ENCODE data around the gene RHOD. TPM values are rescaled to one million over a fixed set of nuclear protein-coding genes. Genes with fewer than 3 reads are reported as not detected.

RHOD gene
- total and polyA plus RNA-seq, 12 donors, result 1.3 to 52.2 (median 3.5) TPM

DNA sequence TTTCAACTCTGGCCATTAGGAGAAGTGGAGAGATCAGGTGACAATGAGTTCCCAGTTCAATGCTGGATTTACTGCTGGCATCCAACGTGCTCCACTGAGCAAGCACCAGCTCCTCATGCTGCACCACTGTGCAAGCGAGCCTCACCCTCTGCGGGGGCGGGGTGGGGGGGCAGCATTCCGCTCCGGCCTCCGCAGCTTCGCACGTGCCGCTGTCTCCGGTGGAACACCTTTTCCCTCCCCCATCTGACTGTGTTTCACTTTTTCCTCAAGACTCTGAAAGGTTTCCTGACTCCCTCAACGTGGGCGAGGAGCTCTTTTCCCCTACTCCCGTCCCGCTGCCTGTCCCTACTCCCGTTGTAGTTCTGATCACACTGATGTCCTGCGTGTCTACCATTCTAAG, 835 bp upstream of the RHOD start:
- H3K4me3 ChIP-seq, result peak overlapping the region in 1 of 4 donors; percentile 55
- no peaks in the 10 kb centered on the region for H3K36me3 ChIP-seq (replicated peaks in 1 of 2)
- peaks cover 12 to 25% of the 10 kb centered on the region in 2 donors for H3K4me1 ChIP-seq (replicated peaks in 1 of 2)
- 45 to 58% (median 49%) methylated on average over 15 to 17 of the region's 17 CpGs for WGBS, 4 donors
- no peaks in the 10 kb centered on the region for H3K9me3 ChIP-seq (replicated peaks in 1 of 3)
- no peaks in the 10 kb centered on the region for H3K27me3 ChIP-seq
- TF ChIP-seq, protein P1, sequence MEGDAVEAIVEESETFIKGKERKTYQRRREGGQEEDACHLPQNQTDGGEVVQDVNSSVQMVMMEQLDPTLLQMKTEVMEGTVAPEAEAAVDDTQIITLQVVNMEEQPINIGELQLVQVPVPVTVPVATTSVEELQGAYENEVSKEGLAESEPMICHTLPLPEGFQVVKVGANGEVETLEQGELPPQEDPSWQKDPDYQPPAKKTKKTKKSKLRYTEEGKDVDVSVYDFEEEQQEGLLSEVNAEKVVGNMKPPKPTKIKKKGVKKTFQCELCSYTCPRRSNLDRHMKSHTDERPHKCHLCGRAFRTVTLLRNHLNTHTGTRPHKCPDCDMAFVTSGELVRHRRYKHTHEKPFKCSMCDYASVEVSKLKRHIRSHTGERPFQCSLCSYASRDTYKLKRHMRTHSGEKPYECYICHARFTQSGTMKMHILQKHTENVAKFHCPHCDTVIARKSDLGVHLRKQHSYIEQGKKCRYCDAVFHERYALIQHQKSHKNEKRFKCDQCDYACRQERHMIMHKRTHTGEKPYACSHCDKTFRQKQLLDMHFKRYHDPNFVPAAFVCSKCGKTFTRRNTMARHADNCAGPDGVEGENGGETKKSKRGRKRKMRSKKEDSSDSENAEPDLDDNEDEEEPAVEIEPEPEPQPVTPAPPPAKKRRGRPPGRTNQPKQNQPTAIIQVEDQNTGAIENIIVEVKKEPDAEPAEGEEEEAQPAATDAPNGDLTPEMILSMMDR (IDR thresholded peaks at IDR 0.05), result no peak
- DNase-seq, result no peak
- H3K27ac ChIP-seq, result peak overlapping the region in 4 of 5 donors; percentile 86 to 95 (median 90)
- intact Hi-C loops (cut with DNase I), result no loop called here

DNA sequence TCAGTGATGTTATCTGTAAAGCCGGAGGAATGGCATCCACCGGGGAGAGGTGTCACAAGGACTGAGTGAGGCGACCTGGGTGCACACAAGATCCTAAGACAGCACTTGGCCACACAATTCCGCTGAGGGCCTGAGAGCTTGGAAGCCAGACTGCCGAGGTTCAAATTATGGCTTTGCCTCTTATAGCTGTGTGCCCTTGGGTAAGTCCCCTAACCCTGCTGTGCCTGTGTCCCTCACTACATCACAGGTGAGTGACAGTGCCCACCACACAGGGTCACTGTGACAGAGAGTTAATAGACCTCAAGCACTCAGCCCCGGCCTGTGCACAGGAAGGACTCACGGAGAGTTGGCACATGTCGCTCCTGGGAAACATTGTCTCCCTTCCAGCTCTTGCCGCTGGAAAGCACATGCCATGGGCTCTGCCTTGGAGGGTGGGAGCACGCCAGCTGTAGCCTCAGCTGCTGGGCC, 592 bp downstream of the RHOD start:
- intact Hi-C loops (cut with DNase I), result no loop called here
- TF ChIP-seq, protein P1 (IDR thresholded peaks at IDR 0.05), result no peak
- TF ChIP-seq POLR2A (IDR thresholded peaks at IDR 0.05), result no peak
- Histone ChIP-seq H3K4me1 (replicated peaks in 1 of 2) (peaks cover 12 to 25% of the 10 kb centered on the region in 2 donors), H3K36me3 (replicated peaks in 1 of 2) (no peaks in the 10 kb centered on the region), H3K9me3 (replicated peaks in 1 of 3) (no peaks in the 10 kb centered on the region), H3K27me3 (no peaks in the 10 kb centered on the region), H3K4me3 (peak overlapping the region in 1 of 4 donors; percentile 55), H3K27ac (peak overlapping the region in 1 of 5 donors; percentile 50)
- WGBS, 4 donors, result 75 to 85% (median 76%) methylated on average over 5 to 10 of the region's 10 CpGs
- DNase-seq, result no peak

DNA sequence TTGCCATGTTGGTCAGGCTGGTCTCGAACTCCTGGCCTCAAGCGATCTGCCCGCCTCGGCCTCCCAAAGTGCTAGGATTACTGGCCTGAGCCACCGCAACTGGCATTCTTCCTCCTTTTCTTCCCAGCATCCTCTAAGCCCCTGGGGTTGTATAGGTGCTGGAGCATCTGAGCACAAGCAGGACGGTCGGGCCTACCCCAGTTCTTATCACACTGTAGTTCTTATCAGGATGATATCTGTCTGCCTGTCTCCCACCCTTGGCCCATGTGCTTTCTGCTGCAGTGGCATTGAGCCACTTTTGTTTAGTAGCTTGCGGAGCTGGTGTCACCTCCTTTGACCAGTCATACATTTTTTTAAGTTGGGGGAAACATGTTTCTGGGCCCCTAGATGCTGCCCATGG, 1.9 kb downstream of the RHOD start:
- intact Hi-C loops (cut with DNase I), result no loop called here
- Histone ChIP-seq H3K36me3 (replicated peaks in 1 of 2) (no peaks in the 10 kb centered on the region), H3K4me1 (replicated peaks in 1 of 2) (peaks cover 12 to 25% of the 10 kb centered on the region in 2 donors), H3K27me3 (no peaks in the 10 kb centered on the region), H3K27ac (no peak overlapping the region), H3K9me3 (replicated peaks in 1 of 3) (no peaks in the 10 kb centered on the region), H3K4me3 (no peak overlapping the region)
- 83 to 90% (median 87%) methylated on average over 8 of the region's 8 CpGs for WGBS, 4 donors
- TF ChIP-seq POLR2A (IDR thresholded peaks at IDR 0.05), result no peak
- TF ChIP-seq, protein P1 (IDR thresholded peaks at IDR 0.05), result no peak
- DNase-seq, result no peak

DNA sequence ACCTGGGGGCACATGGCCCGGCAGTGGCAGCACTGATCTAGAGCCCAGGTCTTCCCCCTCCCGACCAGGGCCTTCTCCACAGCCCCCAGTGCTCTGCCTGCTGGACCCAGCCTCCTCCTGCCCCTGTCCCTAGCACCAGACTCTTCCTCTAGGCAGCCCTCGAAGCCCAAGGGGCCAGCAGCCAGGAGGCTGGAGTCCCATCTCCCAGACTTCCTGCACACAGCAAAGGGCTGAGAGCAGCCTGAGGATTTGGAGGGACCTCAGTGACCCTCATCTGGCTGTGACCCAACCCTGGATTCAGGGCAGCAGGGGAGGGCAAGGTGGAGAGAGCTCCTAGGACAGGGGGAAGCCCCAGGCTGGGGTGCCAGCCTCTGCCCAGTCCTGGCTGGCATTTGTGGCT, 3.0 kb downstream of the RHOD start:
- no peak for DNase-seq
- WGBS, 4 donors, result 81 to 93% (median 89%) methylated on average over 2 to 3 of the region's 3 CpGs
- H3K9me3 ChIP-seq (replicated peaks in 1 of 3), result no peaks in the 10 kb centered on the region
- intact Hi-C loops (cut with DNase I), result no loop called here
- H3K27ac ChIP-seq, result no peak overlapping the region
- no peaks in the 10 kb centered on the region for H3K36me3 ChIP-seq (replicated peaks in 1 of 2)
- TF ChIP-seq, protein P1 (IDR thresholded peaks at IDR 0.05), result no peak
- no peak for TF ChIP-seq POLR2A (IDR thresholded peaks at IDR 0.05)
- no peaks in the 10 kb centered on the region for H3K27me3 ChIP-seq
- no peak overlapping the region for H3K4me3 ChIP-seq
- H3K4me1 ChIP-seq (replicated peaks in 1 of 2), result peaks cover 7 to 16% of the 10 kb centered on the region in 2 donors
